Neural cell (in vitro differentiated cells): Measurements from ENCODE around the gene OR2S2. TPM values are rescaled to one million over a fixed set of nuclear protein-coding genes. Genes with fewer than 3 reads are reported as not detected.

Experiments used
- H2AFZ ChIP-seq: fragments of 200-600, 300-800 bp; sonication (generic), shearing (Covaris generic); 2 replicates; pipeline ENCODE4 v1.6.0; 2014; ENCODE audit warnings: low read depth, mild to moderate bottlenecking, antibody characterized with exemption, low read length, moderate library complexity
- H3F3A ChIP-seq: fragments of 200-600 bp; shearing (Covaris generic); 2 replicates; pipeline ENCODE4 v1.6.1; 2016; ENCODE audit warnings: mild to moderate bottlenecking, moderate library complexity, mixed read lengths, antibody characterized with exemption, low read length; ENCODE audit not compliant: insufficient read depth, poor library complexity, severe bottlenecking
- H3K27ac ChIP-seq: fragments of 200-600, 300-800 bp; sonication (generic), shearing (Covaris generic); 2 replicates; pipeline ENCODE4 v1.5.1; 2014; ENCODE audit warnings: mild to moderate bottlenecking, low read length, moderate library complexity
- H3K27me3 ChIP-seq: fragments of 300-800, 200-600 bp; sonication (generic), shearing (Covaris generic); 2 replicates; pipeline ENCODE4 v1.6.0; 2014; ENCODE audit warnings: mild to moderate bottlenecking, low read depth, low read length, moderate library complexity; ENCODE audit not compliant: insufficient read depth
- H3K36me3 ChIP-seq: fragments of 300-800, 200-600 bp; sonication (generic), shearing (Covaris generic); 2 replicates; pipeline ENCODE4 v1.5.1; 2014; ENCODE audit warnings: mild to moderate bottlenecking, antibody characterized with exemption, low read length, moderate library complexity; ENCODE audit not compliant: insufficient read depth
- H3K4me2 ChIP-seq: fragments of 300-800, 200-600 bp; sonication (generic), shearing (Covaris generic); 2 replicates; pipeline ENCODE4 v1.6.0; 2014; ENCODE audit warnings: mild to moderate bottlenecking, low read length
- H3K4me3 ChIP-seq: fragments of 300-800, 200-600 bp; sonication (generic), shearing (Covaris generic); 2 replicates; pipeline ENCODE4 v1.5.1; 2014; ENCODE audit warnings: mild to moderate bottlenecking, low read length, moderate library complexity
- H3K79me2 ChIP-seq: fragments of 200-600 bp; shearing (Covaris generic); replicated peaks from 2 replicates; pipeline ENCODE4 v1.6.0; 2014; ENCODE audit warnings: mild to moderate bottlenecking, low read length, moderate library complexity; ENCODE audit not compliant: insufficient read depth
- H3K9ac ChIP-seq: fragments of 300-800, 200-600 bp; sonication (generic), shearing (Covaris generic); 2 replicates; pipeline ENCODE4 v1.6.1; 2016; ENCODE audit warnings: mild to moderate bottlenecking, low read length, mixed read lengths
- H3K9me2 ChIP-seq: fragments of 200-600 bp; shearing (Covaris generic); 2 replicates; pipeline ENCODE4 v1.6.1; 2016; ENCODE audit warnings: mild to moderate bottlenecking, low read length, mixed read lengths; ENCODE audit not compliant: insufficient read depth
- H3K9me3 ChIP-seq: fragments of 200-600, 300-800 bp; sonication (generic), shearing (Covaris generic); 2 replicates; pipeline ENCODE4 v1.6.1; 2016; ENCODE audit warnings: mild to moderate bottlenecking, mixed run types, low read length, moderate library complexity, mixed read lengths
- H4K20me1 ChIP-seq: fragments of 200-600 bp; shearing (Covaris generic); 2 replicates; pipeline ENCODE4 v1.6.1; 2016; ENCODE audit warnings: mild to moderate bottlenecking, mixed run types; ENCODE audit not compliant: insufficient read depth
- CTCF ChIP-seq: fragments of 450-650 bp; IDR thresholded peaks from 2 replicates; pipeline ENCODE4 v1.5.1; 2014; ENCODE audit warnings: antibody characterized with exemption, mild to moderate bottlenecking, moderate library complexity; ENCODE audit not compliant: poor library complexity, severe bottlenecking
- EP300 ChIP-seq: fragments of 450-650 bp; conservative IDR thresholded peaks from 2 replicates; pipeline ENCODE4 v1.6.1; 2014; ENCODE audit warnings: antibody characterized with exemption, mild to moderate bottlenecking, moderate library complexity; ENCODE audit not compliant: poor library complexity, severe bottlenecking
- EZH2 ChIP-seq: fragments of 200-600, 300-800 bp; shearing (Covaris generic), sonication (generic); IDR thresholded peaks from 2 replicates; pipeline ENCODE4 v1.6.1; 2014; ENCODE audit warnings: antibody characterized with exemption, low read length, borderline replicate concordance, mild to moderate bottlenecking; ENCODE audit not compliant: insufficient read depth, poor library complexity, severe bottlenecking
- MXI1 ChIP-seq: fragments of 450-650 bp; conservative IDR thresholded peaks from 2 replicates; pipeline ENCODE4 v1.6.1; 2014; ENCODE audit warnings: antibody characterized with exemption, mild to moderate bottlenecking; ENCODE audit not compliant: poor library complexity, severe bottlenecking
- POLR2AphosphoS5 ChIP-seq: IDR thresholded peaks from 2 replicates; pipeline ENCODE4 v1.6.1; 2012
- RAD21 ChIP-seq: fragments of 450-650 bp; conservative IDR thresholded peaks from 2 replicates; pipeline ENCODE4 v1.6.1; 2014; ENCODE audit warnings: antibody characterized with exemption, mild to moderate bottlenecking, moderate library complexity
- REST ChIP-seq: IDR thresholded peaks from 2 replicates; pipeline ENCODE4 v1.6.1; 2012; ENCODE audit warnings: borderline replicate concordance
- SMC3 ChIP-seq: fragments of 450-650 bp; conservative IDR thresholded peaks from 2 replicates; pipeline ENCODE4 v1.6.1; 2014; ENCODE audit warnings: antibody characterized with exemption, mild to moderate bottlenecking, moderate library complexity; ENCODE audit not compliant: poor library complexity
- TAF1 ChIP-seq: IDR thresholded peaks from 2 replicates; pipeline ENCODE4 v1.6.1; 2012; ENCODE audit warnings: low read depth
- polyA plus RNA-seq: library from polyadenylated mRNA; depleted of rRNA; stranded (reverse); fragments of >200 nt; gene quantifications from 2 replicates; pipeline ENCODE4 v1.2.3, GENCODE V29; 2014

The OR2S2 gene
- polyA plus RNA-seq, 1 donor from 2014 or later: not detected

- no peaks in the 10 kb centered on the region for H3K79me2 ChIP-seq
- no peak overlapping the region for H3K9ac ChIP-seq
- no peak overlapping the region for H3K4me3 ChIP-seq
- TF ChIP-seq EZH2 (no peak), SMC3 (no peak), TAF1 (no peak), CTCF (no peak), MXI1 (no peak), RAD21 (no peak), POLR2AphosphoS5 (no peak), EP300 (no peak), REST (no peak)
- no peak overlapping the region for H3K27ac ChIP-seq
- H3K9me2 ChIP-seq: no peaks in the 10 kb centered on the region
- no peaks in the 10 kb centered on the region for H4K20me1 ChIP-seq
- H3F3A ChIP-seq: no peaks in the 10 kb centered on the region
- no peak overlapping the region for H3K4me2 ChIP-seq
- no peaks in the 10 kb centered on the region for H3K27me3 ChIP-seq
- no peaks in the 10 kb centered on the region for H3K9me3 ChIP-seq
- H3K36me3 ChIP-seq: no peaks in the 10 kb centered on the region
- H2AFZ ChIP-seq: no peak overlapping the region
Observed at GRCh38 chr9:35930989-35931388, 27.0 kb downstream of the OR2S2 start.

GRCh38 chr9:35930521-35930920, 27.4 kb downstream of the OR2S2 start:
- TF ChIP-seq TAF1: no peak
- TF ChIP-seq SMC3: no peak
- no peak for TF ChIP-seq RAD21

GRCh38 chr9:35929453-35929718, 28.6 kb downstream of the OR2S2 start:
- TF ChIP-seq TAF1: no peak
- no peak for TF ChIP-seq EZH2
- no peak for TF ChIP-seq SMC3
- Histone ChIP-seq H3K27ac (no peak overlapping the region), H3K4me3 (no peak overlapping the region), H3F3A (no peaks in the 10 kb centered on the region), H3K36me3 (no peaks in the 10 kb centered on the region), H3K27me3 (no peaks in the 10 kb centered on the region), H3K9ac (no peak overlapping the region), H3K79me2 (no peaks in the 10 kb centered on the region), H3K4me2 (no peak overlapping the region), H3K9me3 (no peaks in the 10 kb centered on the region), H3K9me2 (no peaks in the 10 kb centered on the region), H2AFZ (no peak overlapping the region), H4K20me1 (no peaks in the 10 kb centered on the region)

More at GRCh38 chr9:35930521-35930920, 27.4 kb downstream of the OR2S2 start:
- Histone ChIP-seq H3K27me3 (no peaks in the 10 kb centered on the region), H3K9me2 (no peaks in the 10 kb centered on the region), H3K4me2 (no peak overlapping the region), H2AFZ (no peak overlapping the region), H3K4me3 (no peak overlapping the region), H3F3A (no peaks in the 10 kb centered on the region), H3K79me2 (no peaks in the 10 kb centered on the region), H3K27ac (no peak overlapping the region), H3K9me3 (no peaks in the 10 kb centered on the region), H4K20me1 (no peaks in the 10 kb centered on the region), H3K36me3 (no peaks in the 10 kb centered on the region), H3K9ac (no peak overlapping the region)
